Bronchial epithelial cell (primary cell): Measurements from ENCODE around the gene CNKSR2. TPM values are rescaled to one million over a fixed set of nuclear protein-coding genes. Genes with fewer than 3 reads are reported as not detected.

Source experiments
- DNase-seq: peaks from one replicate; pipeline ENCODE4 v3.0.0-alpha.2; 2010; ENCODE audit warnings: low read depth
- FAIRE-seq: peaks from 2 replicates; lab custom pipeline; 2011; peaks lifted over from hg19 to GRCh38; lab: Jason Lieb, UNC
- H3K27me3 ChIP-seq: 2 replicates; pipeline ENCODE4 v1.5.1; 2011; ENCODE audit warnings: low read length; ENCODE audit not compliant: control insufficient read depth, insufficient read depth
- H3K36me3 ChIP-seq: 2 replicates; pipeline ENCODE4 v1.5.1; 2011; ENCODE audit warnings: low read length; ENCODE audit not compliant: control insufficient read depth, insufficient read depth
- H3K4me3 ChIP-seq: 2 replicates; pipeline ENCODE4 v1.5.1; 2011; ENCODE audit warnings: mild to moderate bottlenecking, low read depth, low read length, control low read depth
- CTCF ChIP-seq: IDR thresholded peaks from 2 replicates; pipeline ENCODE4 v1.5.1; 2011; ENCODE audit warnings: mild to moderate bottlenecking, moderate library complexity, low read length, control low read depth, inconsistent platforms; ENCODE audit not compliant: insufficient read depth, severe bottlenecking
- total RNA-seq: library from RNA; depleted of rRNA; stranded (reverse); fragments of >200 nt; gene quantifications from 2 replicates; pipeline ENCODE4 v1.2.1, GENCODE V29; 2014

Gene CNKSR2
- total RNA-seq, 1 donor from 2014 or later, result 0.53 TPM

- no peak for TF ChIP-seq CTCF
- no peak for DNase-seq
- Histone ChIP-seq H3K4me3 (no peak overlapping the region), H3K27me3 (no peaks in the 10 kb centered on the region), H3K36me3 (no peaks in the 10 kb centered on the region)
- FAIRE-seq, result no peak
Measured at GRCh38 chrX:21616386-21616785, 242.2 kb downstream of the CNKSR2 start.

- TF ChIP-seq CTCF, result no peak
- no peak for FAIRE-seq
- Histone ChIP-seq H3K27me3 (no peaks in the 10 kb centered on the region), H3K4me3 (no peak overlapping the region), H3K36me3 (no peaks in the 10 kb centered on the region)
- DNase-seq, result no peak
Measured at GRCh38 chrX:21620234-21620633, 246.0 kb downstream of the CNKSR2 start.

GRCh38 chrX:21623778-21624501, 249.7 kb downstream of the CNKSR2 start:
- FAIRE-seq, result no peak

GRCh38 chrX:21632027-21632426, 257.8 kb downstream of the CNKSR2 start:
- no peak for TF ChIP-seq CTCF
- no peak for FAIRE-seq

More at GRCh38 chrX:21623778-21624501, 249.7 kb downstream of the CNKSR2 start:
- Histone ChIP-seq H3K36me3 (no peaks in the 10 kb centered on the region), H3K4me3 (no peak overlapping the region), H3K27me3 (no peaks in the 10 kb centered on the region)
- TF ChIP-seq CTCF, result no peak
- DNase-seq, result no peak

GRCh38 chrX:21638311-21638710, 264.1 kb downstream of the CNKSR2 start:
- DNase-seq (peak; percentile 78), FAIRE-seq (no peak)
- no peak for TF ChIP-seq CTCF
- Histone ChIP-seq H3K36me3 (no peaks in the 10 kb centered on the region), H3K27me3 (no peaks in the 10 kb centered on the region), H3K4me3 (no peak overlapping the region)

More at GRCh38 chrX:21632027-21632426, 257.8 kb downstream of the CNKSR2 start:
- Histone ChIP-seq H3K36me3 (no peaks in the 10 kb centered on the region), H3K27me3 (no peaks in the 10 kb centered on the region), H3K4me3 (no peak overlapping the region)
- DNase-seq, result no peak
